HepG2 (cell line): ENCODE results near the gene PRKAG1. TPM values are rescaled to one million over a fixed set of nuclear protein-coding genes. Genes with fewer than 3 reads are reported as not detected.

Experiments used
- CSRNP2 ChIP-seq: sonication (generic); formaldehyde crosslinking; conservative IDR thresholded peaks from 2 replicates; pipeline ENCODE4 v1.8.0; 2022; ENCODE audit warnings: low read depth, missing genetic modification reagents
- FOSL2 ChIP-seq: sonication (generic); formaldehyde crosslinking; IDR thresholded peaks from 2 replicates; pipeline ENCODE4 v1.4.0; 2020; ENCODE audit warnings: missing genetic modification reagents
- HMGXB4 ChIP-seq, 2 experiments: sonication (generic) in 1 of 2; formaldehyde crosslinking in 1 of 2; IDR thresholded peaks; 2 replicates each; pipeline versions ENCODE4 v1.4.0 to v1.6.1; 2018 to 2020; ENCODE audit warnings: missing genetic modification reagents in 2 of 2, borderline replicate concordance in 1 of 2, low read depth in 1 of 2, mild to moderate bottlenecking in 1 of 2, missing biosample characterization in 1 of 2
- KMT2B ChIP-seq: IDR thresholded peaks from 2 replicates; pipeline ENCODE4 v1.6.1; 2016; ENCODE audit warnings: missing genetic modification reagents, missing compliant biosample characterization
- NFKBIZ ChIP-seq: IDR thresholded peaks from 2 replicates; pipeline ENCODE4 v1.6.1; 2018; ENCODE audit warnings: missing genetic modification reagents, missing compliant biosample characterization
- PITX1 ChIP-seq: sonication (generic); formaldehyde crosslinking; IDR thresholded peaks from 2 replicates; pipeline ENCODE4 v1.5.1; 2020; ENCODE audit warnings: mild to moderate bottlenecking, missing genetic modification reagents
- XRCC5 ChIP-seq: fragments of 200-400 bp; formaldehyde crosslinking; optimal IDR thresholded peaks from 2 replicates; pipeline ENCODE3; 2017; ENCODE audit warnings: mild to moderate bottlenecking, low read length
- ZEB1 ChIP-seq: IDR thresholded peaks from 2 replicates; pipeline ENCODE4 v1.6.1; 2012; ENCODE audit warnings: mild to moderate bottlenecking, low read depth, inconsistent platforms; ENCODE audit not compliant: insufficient replicate concordance
- ZFP36L2 ChIP-seq: sonication (generic); formaldehyde crosslinking; IDR thresholded peaks from 2 replicates; pipeline ENCODE4 v1.4.0; 2020; ENCODE audit warnings: missing genetic modification reagents
- ZNF460 ChIP-seq: sonication (generic); formaldehyde crosslinking; IDR thresholded peaks from 2 replicates; pipeline ENCODE4 v1.5.1; 2020; ENCODE audit warnings: missing genetic modification reagents, mild to moderate bottlenecking, borderline replicate concordance
- ZNF577 ChIP-seq: sonication (generic); formaldehyde crosslinking; IDR thresholded peaks from 2 replicates; pipeline ENCODE4 v1.4.0; 2020; ENCODE audit warnings: mild to moderate bottlenecking, low read depth, missing genetic modification reagents, borderline replicate concordance
- ZNF672 ChIP-seq: sonication (generic); formaldehyde crosslinking; IDR thresholded peaks from 2 replicates; pipeline ENCODE4 v1.8.1; 2022; ENCODE audit warnings: missing genetic modification reagents
- ZNF772 ChIP-seq: sonication (generic); formaldehyde crosslinking; IDR thresholded peaks from 2 replicates; pipeline ENCODE4 v1.5.0; 2020; ENCODE audit warnings: mild to moderate bottlenecking, missing genetic modification reagents
- polyA plus RNA-seq, 8 experiments: library from polyadenylated mRNA; depleted of rRNA in 3 of 8; stranded (reverse) in 7 of 8; unstranded in 1 of 8; fragments of >200 nt; fragmentation: Illumina TruSeq in 4 of 8; extraction: Trizol in 4 of 8; gene quantifications; 2 replicates each; pipeline versions ENCODE4 v1.2.1 to v1.2.3, GENCODE V29; 2011 to 2016; ENCODE audit warnings: low read depth in 4 of 8, missing spikeins in 1 of 8, mixed read lengths in 1 of 8; ENCODE audit not compliant: insufficient read depth in 1 of 8
- total RNA-seq, 5 experiments: library from RNA; depleted of rRNA; stranded (reverse); fragments of >200 nt; fragmentation: Illumina TruSeq; extraction: Trizol; gene quantifications; 2 replicates each; pipeline ENCODE4 v1.2.3, GENCODE V29; 2016; ENCODE audit warnings: low read depth in 1 of 5
- TF ChIP-seq, protein P1 (sequence below): sonication (generic); formaldehyde crosslinking; IDR thresholded peaks from 2 replicates; pipeline ENCODE4 v1.5.0; 2020; ENCODE audit warnings: mild to moderate bottlenecking, missing genetic modification reagents
- TF ChIP-seq, protein P2 (sequence below): sonication (generic); formaldehyde crosslinking; IDR thresholded peaks from 2 replicates; pipeline ENCODE4 v1.8.0; 2022; ENCODE audit warnings: missing genetic modification reagents, mild to moderate bottlenecking, inconsistent platforms, borderline replicate concordance

The PRKAG1 gene
- total and polyA plus RNA-seq, 2 of the 13 experiments (the other 11 are each of a cell fraction or from before 2014, with no cell fraction given) = 26.1 to 32.8 TPM

- TF ChIP-seq ZNF577 (CRISPR knock-in tag) = no peak
- no peak for TF ChIP-seq ZEB1
- no peak for TF ChIP-seq XRCC5
- TF ChIP-seq CSRNP2 (CRISPR knock-in tag) = no peak
- TF ChIP-seq KMT2B = no peak
- no peak for TF ChIP-seq NFKBIZ
- TF ChIP-seq ZNF672 (CRISPR knock-in tag) = no peak
- no peak for TF ChIP-seq ZNF460 (CRISPR knock-in tag)
- peak; percentile 50 to 65; a peak in 2 of 4 replicates for TF ChIP-seq HMGXB4 (CRISPR knock-in tag; IDR thresholded peaks at IDR 0.05; ENCODE audit: borderline replicate concordance in 1 of 2, low read depth in 1 of 2)
- TF ChIP-seq ZFP36L2 (CRISPR knock-in tag) = no peak
- TF ChIP-seq, protein P1, sequence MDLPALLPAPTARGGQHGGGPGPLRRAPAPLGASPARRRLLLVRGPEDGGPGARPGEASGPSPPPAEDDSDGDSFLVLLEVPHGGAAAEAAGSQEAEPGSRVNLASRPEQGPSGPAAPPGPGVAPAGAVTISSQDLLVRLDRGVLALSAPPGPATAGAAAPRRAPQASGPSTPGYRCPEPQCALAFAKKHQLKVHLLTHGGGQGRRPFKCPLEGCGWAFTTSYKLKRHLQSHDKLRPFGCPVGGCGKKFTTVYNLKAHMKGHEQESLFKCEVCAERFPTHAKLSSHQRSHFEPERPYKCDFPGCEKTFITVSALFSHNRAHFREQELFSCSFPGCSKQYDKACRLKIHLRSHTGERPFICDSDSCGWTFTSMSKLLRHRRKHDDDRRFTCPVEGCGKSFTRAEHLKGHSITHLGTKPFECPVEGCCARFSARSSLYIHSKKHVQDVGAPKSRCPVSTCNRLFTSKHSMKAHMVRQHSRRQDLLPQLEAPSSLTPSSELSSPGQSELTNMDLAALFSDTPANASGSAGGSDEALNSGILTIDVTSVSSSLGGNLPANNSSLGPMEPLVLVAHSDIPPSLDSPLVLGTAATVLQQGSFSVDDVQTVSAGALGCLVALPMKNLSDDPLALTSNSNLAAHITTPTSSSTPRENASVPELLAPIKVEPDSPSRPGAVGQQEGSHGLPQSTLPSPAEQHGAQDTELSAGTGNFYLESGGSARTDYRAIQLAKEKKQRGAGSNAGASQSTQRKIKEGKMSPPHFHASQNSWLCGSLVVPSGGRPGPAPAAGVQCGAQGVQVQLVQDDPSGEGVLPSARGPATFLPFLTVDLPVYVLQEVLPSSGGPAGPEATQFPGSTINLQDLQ (CRISPR knock-in tag) = no peak
- TF ChIP-seq ZNF772 (CRISPR knock-in tag) = no peak
- peak; percentile 96 for TF ChIP-seq PITX1 (CRISPR knock-in tag)
- TF ChIP-seq FOSL2 = no peak
- TF ChIP-seq, protein P2, sequence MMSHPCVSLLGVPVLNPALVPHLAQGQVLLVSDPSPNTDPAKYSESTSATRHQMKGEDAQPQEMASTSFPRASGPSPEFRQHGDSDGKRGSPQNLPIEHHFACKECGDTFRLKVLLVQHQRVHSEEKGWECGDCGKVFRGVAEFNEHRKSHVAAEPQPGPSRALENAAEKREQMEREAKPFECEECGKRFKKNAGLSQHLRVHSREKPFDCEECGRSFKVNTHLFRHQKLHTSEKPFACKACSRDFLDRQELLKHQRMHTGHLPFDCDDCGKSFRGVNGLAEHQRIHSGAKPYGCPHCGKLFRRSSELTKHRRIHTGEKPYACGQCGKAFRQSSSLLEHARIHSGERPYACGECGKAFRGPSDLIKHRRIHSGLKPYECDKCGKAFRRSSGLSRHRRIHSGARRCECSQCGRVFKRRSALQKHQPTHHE = no peak
These were observed 23.3 kb downstream of the PRKAG1 start (continued) for GRCh38 chr12:48995086-48995879.
